ENCODE results near the gene PUS10.
"Not testable (repeated sequence)": the region's sequence is repeated elsewhere in the genome, so short reads cannot be mapped to it uniquely, and the experiment has no call there.

Gene PUS10

GRCh38 chr2:61012303-61012702 lies 5.8 kb downstream of the PUS10 start:
- DNase-seq (ENCODE audit: low spot score), result not testable (repeated sequence)

- peak; percentile 16 for DNase-seq (ENCODE audit: low spot score)
Measured at GRCh38 chr2:61011678-61012077, 6.4 kb downstream of the PUS10 start.

- DNase-seq (ENCODE audit: low spot score), result no peak
Measured at GRCh38 chr2:61009355-61009754, 8.7 kb downstream of the PUS10 start.

- no peak for DNase-seq (ENCODE audit: low spot score)
Measured at GRCh38 chr2:61006486-61007105, 11.5 kb downstream of the PUS10 start.

- no peak for DNase-seq (ENCODE audit: low spot score)
Measured at GRCh38 chr2:61005736-61006135, 12.3 kb downstream of the PUS10 start.

- peak; percentile 54 for DNase-seq (ENCODE audit: low spot score)
Measured at GRCh38 chr2:60998628-60999545, 19.2 kb downstream of the PUS10 start.

GRCh38 chr2:60994131-60994530 lies 23.9 kb downstream of the PUS10 start:
- DNase-seq (ENCODE audit: low spot score), result no peak

GRCh38 chr2:60992985-60993392 lies 25.1 kb downstream of the PUS10 start:
- peak; percentile 53 for DNase-seq (ENCODE audit: low spot score)

- no peak for DNase-seq (ENCODE audit: low spot score)
Measured at GRCh38 chr2:60991644-60992043, 26.4 kb downstream of the PUS10 start.

GRCh38 chr2:60989259-60989658 lies 28.8 kb downstream of the PUS10 start:
- no peak for DNase-seq (ENCODE audit: low spot score)

- not testable (repeated sequence) for DNase-seq (ENCODE audit: low spot score)
Measured at GRCh38 chr2:60987656-60988055, 30.4 kb downstream of the PUS10 start.

GRCh38 chr2:60987041-60987440 lies 31.0 kb downstream of the PUS10 start:
- no peak for DNase-seq (ENCODE audit: low spot score)

GRCh38 chr2:60984720-60985119 lies 33.3 kb downstream of the PUS10 start:
- no peak for DNase-seq (ENCODE audit: low spot score)

GRCh38 chr2:60982066-60982465 lies 36.0 kb downstream of the PUS10 start:
- DNase-seq (ENCODE audit: low spot score), result not testable (repeated sequence)

- DNase-seq (ENCODE audit: low spot score), result no peak
Measured at GRCh38 chr2:60980071-60980815, 37.8 kb downstream of the PUS10 start.

GRCh38 chr2:60979231-60979630 lies 38.8 kb downstream of the PUS10 start:
- no peak for DNase-seq (ENCODE audit: low spot score)

- DNase-seq (ENCODE audit: low spot score), result no peak
Measured at GRCh38 chr2:60977562-60977895, 40.5 kb downstream of the PUS10 start.

- no peak for DNase-seq (ENCODE audit: low spot score)
Measured at GRCh38 chr2:60976875-60977561, 41.0 kb downstream of the PUS10 start.

GRCh38 chr2:60976256-60976850 lies 41.7 kb downstream of the PUS10 start:
- DNase-seq (ENCODE audit: low spot score), result no peak

GRCh38 chr2:60974652-60975051 lies 43.4 kb downstream of the PUS10 start:
- DNase-seq (ENCODE audit: low spot score), result no peak

GRCh38 chr2:60973705-60974104 lies 44.4 kb downstream of the PUS10 start:
- no peak for DNase-seq (ENCODE audit: low spot score)

Measured in Ammon's horn (tissue), 1 donor.